GM06990 (cell line): ENCODE results near the gene SSTR3.

Source experiments
- DNase-seq: peaks from one replicate; pipeline ENCODE4 v3.0.0-alpha.2; 2011; ENCODE audit not compliant: insufficient read length; ENCODE audit errors: extremely low read depth
- H3K27me3 ChIP-seq: replicated peaks from 2 replicates; pipeline ENCODE4 v1.6.0; 2011; ENCODE audit warnings: low read length; ENCODE audit not compliant: control insufficient read depth, insufficient read depth
- H3K36me3 ChIP-seq: 2 replicates; pipeline ENCODE4 v1.5.1; 2011; ENCODE audit warnings: low read length; ENCODE audit not compliant: control insufficient read depth, insufficient read depth
- H3K4me3 ChIP-seq: replicated peaks from 2 replicates; pipeline ENCODE4 v1.5.1; 2011; ENCODE audit warnings: low read depth, mild to moderate bottlenecking, control low read depth, low read length
- CTCF ChIP-seq: IDR thresholded peaks from 2 replicates; pipeline ENCODE4 v1.5.1; 2011; ENCODE audit warnings: low read length, control low read depth, mild to moderate bottlenecking, inconsistent platforms; ENCODE audit not compliant: insufficient read depth, poor library complexity, severe bottlenecking

Gene SSTR3

GRCh38 chr22:37221424-37222333 lies 9.4 kb upstream of the SSTR3 start:
- H3K36me3 ChIP-seq, result peaks cover 21% of the 10 kb centered on the region
- DNase-seq, result no peak
- H3K27me3 ChIP-seq, result no peaks in the 10 kb centered on the region
- no peak overlapping the region for H3K4me3 ChIP-seq
- peak; percentile 9 for TF ChIP-seq CTCF

- TF ChIP-seq CTCF, result no peak
- Histone ChIP-seq H3K4me3 (peak overlapping the region; percentile 39; the same call in 1 of the 2 replicates), H3K27me3 (no peaks in the 10 kb centered on the region), H3K36me3 (peaks cover 10% of the 10 kb centered on the region)
- DNase-seq, result no peak
Measured at GRCh38 chr22:37220543-37220981, 8.3 kb upstream of the SSTR3 start.

GRCh38 chr22:37219533-37219932 lies 7.3 kb upstream of the SSTR3 start:
- Histone ChIP-seq H3K4me3 (peak overlapping the region; percentile 39), H3K36me3 (peaks cover 7% of the 10 kb centered on the region), H3K27me3 (no peaks in the 10 kb centered on the region)
- TF ChIP-seq CTCF, result no peak
- DNase-seq, result peak; percentile 48

- H3K4me3 ChIP-seq, result peak overlapping the region; percentile 39
- H3K36me3 ChIP-seq, result peaks cover 3% of the 10 kb centered on the region
- DNase-seq, result peak; percentile 78
- TF ChIP-seq CTCF, result no peak
- no peaks in the 10 kb centered on the region for H3K27me3 ChIP-seq
Measured at GRCh38 chr22:37218771-37219411, 6.6 kb upstream of the SSTR3 start.

- DNase-seq, result peak; percentile 47
- Histone ChIP-seq H3K27me3 (no peaks in the 10 kb centered on the region), H3K4me3 (no peak overlapping the region), H3K36me3 (no peaks in the 10 kb centered on the region; the same call in 1 of the 2 replicates)
- TF ChIP-seq CTCF, result no peak
Measured at GRCh38 chr22:37218399-37218770, 6.1 kb upstream of the SSTR3 start.
